ENCODE measurements around the gene PRKRIP1. TPM values are rescaled to one million over a fixed set of nuclear protein-coding genes. Genes with fewer than 3 reads are reported as not detected.
"Not testable (repeated sequence)": the region's sequence is repeated elsewhere in the genome, so short reads cannot be mapped to it uniquely, and the experiment has no call there.

The PRKRIP1 gene
- total RNA-seq, 1 donor: 14.5 TPM

- H3K4me2 ChIP-seq (ENCODE audit: insufficient read depth, low read length); DNase-seq (ENCODE audit: insufficient read length, low spot score, missing footprints); H3K27me3 ChIP-seq (ENCODE audit: insufficient read depth, low read length); H3K27ac ChIP-seq (ENCODE audit: low read depth, low read length); H2AFZ ChIP-seq (ENCODE audit: low read length); H3K9me3 ChIP-seq (ENCODE audit: low read depth, low read length); H3K4me1 ChIP-seq (ENCODE audit: insufficient read depth, low read length); H4K20me1 ChIP-seq (ENCODE audit: insufficient read depth, low read length); H3K4me3 ChIP-seq (ENCODE audit: insufficient read depth, low read length): not testable (repeated sequence)
- Histone ChIP-seq H3K79me2 (ENCODE audit: insufficient read depth, low read length) (peaks cover 19% of the 10 kb centered on the region), H3K36me3 (ENCODE audit: insufficient read depth, low read length) (peaks cover 13% of the 10 kb centered on the region)
These were observed 23.4 kb upstream of the PRKRIP1 start for GRCh38 chr7:102372796-102373195.

GRCh38 chr7:102376964-102377466 is 19.1 kb upstream of the PRKRIP1 start:
- Histone ChIP-seq H3K27me3 (ENCODE audit: insufficient read depth, low read length) (no peaks in the 10 kb centered on the region), H3K27ac (ENCODE audit: low read depth, low read length) (no peak overlapping the region)

GRCh38 chr7:102380837-102381236 is 15.3 kb upstream of the PRKRIP1 start:
- not testable (repeated sequence) for H3K79me2 ChIP-seq (ENCODE audit: insufficient read depth, low read length); H4K20me1 ChIP-seq (ENCODE audit: insufficient read depth, low read length); H3K27ac ChIP-seq (ENCODE audit: low read depth, low read length); H3K9me3 ChIP-seq (ENCODE audit: low read depth, low read length); H3K4me2 ChIP-seq (ENCODE audit: insufficient read depth, low read length); H2AFZ ChIP-seq (ENCODE audit: low read length); H3K4me1 ChIP-seq (ENCODE audit: insufficient read depth, low read length); DNase-seq (ENCODE audit: insufficient read length, low spot score, missing footprints); H3K27me3 ChIP-seq (ENCODE audit: insufficient read depth, low read length); H3K4me3 ChIP-seq (ENCODE audit: insufficient read depth, low read length)
- peaks cover 47% of the 10 kb centered on the region for H3K36me3 ChIP-seq (ENCODE audit: insufficient read depth, low read length)

More at GRCh38 chr7:102376964-102377466, 19.1 kb upstream of the PRKRIP1 start:
- no peak for TF ChIP-seq CTCF (IDR thresholded peaks at IDR 0.05; ENCODE audit: extremely low read depth, low read depth, low read length)
- DNase-seq (ENCODE audit: insufficient read length, low spot score, missing footprints): no peak
- H2AFZ ChIP-seq (ENCODE audit: low read length): no peak overlapping the region
- no peak overlapping the region for H3K4me3 ChIP-seq (ENCODE audit: insufficient read depth, low read length)
- H3K4me1 ChIP-seq (ENCODE audit: insufficient read depth, low read length): no peaks in the 10 kb centered on the region
- no peaks in the 10 kb centered on the region for H4K20me1 ChIP-seq (ENCODE audit: insufficient read depth, low read length)
- no peak overlapping the region for H3K4me2 ChIP-seq (ENCODE audit: insufficient read depth, low read length)
- H3K9me3 ChIP-seq (ENCODE audit: low read depth, low read length): no peaks in the 10 kb centered on the region
- H3K36me3 ChIP-seq (ENCODE audit: insufficient read depth, low read length): peaks cover 43% of the 10 kb centered on the region
- H3K79me2 ChIP-seq (ENCODE audit: insufficient read depth, low read length): peaks cover 12% of the 10 kb centered on the region

- H3K4me2 ChIP-seq (ENCODE audit: insufficient read depth, low read length); H3K9me3 ChIP-seq (ENCODE audit: low read depth, low read length); H3K79me2 ChIP-seq (ENCODE audit: insufficient read depth, low read length); H4K20me1 ChIP-seq (ENCODE audit: insufficient read depth, low read length); DNase-seq (ENCODE audit: insufficient read length, low spot score, missing footprints); H3K4me1 ChIP-seq (ENCODE audit: insufficient read depth, low read length); H3K27ac ChIP-seq (ENCODE audit: low read depth, low read length); H2AFZ ChIP-seq (ENCODE audit: low read length); H3K27me3 ChIP-seq (ENCODE audit: insufficient read depth, low read length); H3K4me3 ChIP-seq (ENCODE audit: insufficient read depth, low read length): not testable (repeated sequence)
- H3K36me3 ChIP-seq (ENCODE audit: insufficient read depth, low read length): peaks cover 43% of the 10 kb centered on the region
These were observed 14.3 kb upstream of the PRKRIP1 start for GRCh38 chr7:102381696-102382425.

- Histone ChIP-seq H3K36me3 (ENCODE audit: insufficient read depth, low read length) (peaks cover 14% of the 10 kb centered on the region), H3K4me1 (ENCODE audit: insufficient read depth, low read length) (no peaks in the 10 kb centered on the region), H4K20me1 (ENCODE audit: insufficient read depth, low read length) (peaks cover 5% of the 10 kb centered on the region), H3K79me2 (ENCODE audit: insufficient read depth, low read length) (no peaks in the 10 kb centered on the region), H2AFZ (ENCODE audit: low read length) (no peak overlapping the region), H3K27ac (ENCODE audit: low read depth, low read length) (no peak overlapping the region), H3K27me3 (ENCODE audit: insufficient read depth, low read length) (no peaks in the 10 kb centered on the region), H3K4me3 (ENCODE audit: insufficient read depth, low read length) (no peak overlapping the region), H3K4me2 (ENCODE audit: insufficient read depth, low read length) (no peak overlapping the region), H3K9me3 (ENCODE audit: low read depth, low read length) (no peaks in the 10 kb centered on the region)
- no peak for TF ChIP-seq CTCF (IDR thresholded peaks at IDR 0.05; ENCODE audit: extremely low read depth, low read depth, low read length)
- no peak for DNase-seq (ENCODE audit: insufficient read length, low spot score, missing footprints)
These were observed 9.1 kb upstream of the PRKRIP1 start for GRCh38 chr7:102387064-102387463.

Measured in osteoblast (primary cell).